NCI-H1694 (cell line): Measurements from ENCODE around the gene ZNF732.
"Not testable (repeated sequence)": the region's sequence is repeated elsewhere in the genome, so short reads cannot be mapped to it uniquely, and the experiment has no call there.

Experiments used
- DNase-seq: peaks from one replicate; lab custom pipeline; 2025; lab: John Stamatoyannopoulos, UW

Gene ZNF732

DNA sequence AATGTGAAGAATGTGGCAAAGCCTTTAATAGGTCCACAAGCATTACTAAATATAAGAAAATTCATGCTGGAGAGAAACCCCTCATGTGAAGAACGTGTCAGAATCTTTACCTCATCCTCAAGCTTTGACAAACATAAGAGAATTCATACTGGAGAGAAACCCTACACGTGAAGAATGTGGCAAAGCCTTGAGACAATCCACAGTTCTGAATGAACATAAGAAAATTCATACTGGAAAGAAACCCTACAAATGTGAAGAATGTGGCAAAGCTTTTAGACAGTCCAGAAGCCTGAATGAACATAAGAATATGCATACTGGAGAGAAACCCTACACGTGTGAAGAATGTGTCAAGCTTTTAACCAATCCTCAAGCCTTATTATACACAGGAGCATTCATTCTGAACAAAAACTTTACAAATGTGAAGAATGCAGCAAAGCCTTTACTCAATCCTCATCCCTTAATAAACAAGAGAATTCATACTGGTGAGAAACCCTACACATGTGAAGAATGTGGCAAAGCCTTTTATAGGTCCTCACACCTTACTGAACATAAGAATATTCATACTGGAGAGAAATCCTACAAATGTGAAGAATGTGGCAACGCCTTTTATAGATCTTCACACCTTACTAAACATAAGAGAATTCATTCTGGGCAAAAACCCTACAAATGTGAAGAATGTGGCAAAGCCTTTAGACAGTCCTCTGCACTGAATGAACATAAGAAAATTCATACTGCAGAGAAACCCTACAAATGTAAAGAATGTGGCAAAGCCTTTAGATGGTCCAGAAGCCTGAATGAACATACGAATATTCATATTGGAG, 51.1 kb downstream of the ZNF732 start:
- no peak for DNase-seq

DNA sequence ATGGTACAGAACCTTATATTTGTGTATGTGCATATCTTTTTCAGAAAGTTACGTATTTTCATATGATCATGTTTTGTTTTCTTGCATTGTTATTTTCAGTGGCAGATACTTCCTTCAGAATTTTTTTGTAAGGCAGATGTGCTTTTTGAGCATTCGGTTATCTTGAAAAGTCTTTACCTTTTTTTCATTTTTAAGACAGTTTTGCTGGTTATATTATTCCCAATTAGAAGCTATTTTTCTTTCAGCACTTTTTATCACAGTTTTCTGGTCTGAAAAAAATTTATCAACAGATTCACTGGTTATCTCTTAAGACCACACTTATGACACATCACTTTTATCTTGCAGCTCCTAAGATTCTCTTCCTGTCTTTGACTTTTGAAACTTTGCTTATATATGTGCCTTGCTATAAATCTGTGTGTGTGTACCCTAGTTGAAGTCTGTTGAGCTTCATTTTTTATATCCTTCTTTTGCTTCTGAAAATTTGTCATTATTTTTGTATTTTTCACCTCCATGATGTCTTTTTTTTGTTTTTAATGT, 53.1 kb downstream of the ZNF732 start:
- DNase-seq: no peak

DNA sequence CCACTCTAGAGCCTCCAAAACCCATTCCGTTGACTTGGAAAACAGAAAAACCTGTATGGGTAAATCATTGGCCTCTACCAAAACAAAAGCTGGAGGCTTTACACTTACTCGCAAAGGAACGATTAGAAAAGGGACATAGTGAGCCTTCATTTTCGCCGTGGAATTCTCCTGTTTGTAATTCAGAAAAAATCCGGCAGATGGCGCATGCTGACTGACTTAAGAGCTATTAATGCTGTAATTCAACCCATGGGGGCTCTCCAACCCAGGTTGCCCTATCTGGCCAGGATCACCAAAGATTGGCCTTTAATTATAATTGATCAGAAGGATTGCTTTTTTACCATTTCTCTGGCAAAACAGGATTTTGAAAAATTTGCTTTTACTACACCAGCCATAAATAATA, 60.8 kb downstream of the ZNF732 start:
- DNase-seq: peak; percentile 45

DNA sequence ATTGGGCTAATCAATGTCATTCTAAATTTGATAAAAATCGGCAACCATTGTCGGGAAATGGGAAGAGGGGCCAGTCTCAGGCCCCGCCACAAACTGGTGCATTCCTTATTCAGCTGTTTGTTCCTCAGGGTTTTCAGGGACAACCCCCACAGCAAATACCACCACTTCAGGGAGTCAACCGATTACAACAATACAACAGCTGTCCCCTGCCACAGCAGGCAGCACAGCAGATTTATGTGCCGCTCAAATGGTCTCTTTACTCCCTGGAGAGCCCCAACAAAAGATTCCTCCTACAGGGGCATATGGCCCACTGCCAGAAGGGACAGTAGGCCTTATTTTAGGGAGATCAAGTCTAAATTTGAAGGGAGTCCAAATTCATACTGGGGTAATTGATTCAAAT, 61.8 kb downstream of the ZNF732 start:
- DNase-seq: no peak

DNA sequence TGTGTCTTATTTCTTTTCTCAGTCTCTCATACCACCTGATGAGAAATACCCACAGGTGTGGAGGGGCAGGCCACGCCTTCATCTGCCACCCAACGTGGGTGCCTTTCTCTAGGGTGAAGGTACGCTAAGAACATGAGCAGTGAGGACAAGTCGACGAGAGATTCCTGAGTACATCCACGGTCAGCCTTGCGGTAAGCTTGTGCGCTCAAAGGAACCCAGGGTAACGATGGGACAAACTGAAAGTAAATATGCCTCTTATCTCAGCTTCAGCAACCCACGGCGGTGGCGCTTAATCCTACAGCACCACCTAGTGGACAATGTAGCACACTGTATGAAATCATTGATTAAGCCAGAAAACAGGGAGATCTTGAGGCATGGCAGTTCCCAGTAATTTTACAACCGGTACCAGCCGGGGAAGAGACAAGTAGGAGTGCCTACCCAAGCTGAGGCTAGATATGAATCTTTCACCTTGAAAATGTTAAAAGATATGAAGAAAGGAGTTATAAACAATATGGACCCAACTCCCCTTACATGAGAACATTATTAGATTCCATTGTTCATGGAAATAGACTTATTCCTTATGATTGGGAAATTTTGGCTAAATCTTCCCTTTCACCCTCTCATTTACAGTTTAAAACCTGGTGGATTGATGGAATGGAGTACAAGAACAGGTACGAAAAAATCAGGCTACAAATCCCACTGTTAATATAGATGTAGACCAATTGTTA, 63.0 kb downstream of the ZNF732 start:
- DNase-seq: peak; percentile 62

DNA sequence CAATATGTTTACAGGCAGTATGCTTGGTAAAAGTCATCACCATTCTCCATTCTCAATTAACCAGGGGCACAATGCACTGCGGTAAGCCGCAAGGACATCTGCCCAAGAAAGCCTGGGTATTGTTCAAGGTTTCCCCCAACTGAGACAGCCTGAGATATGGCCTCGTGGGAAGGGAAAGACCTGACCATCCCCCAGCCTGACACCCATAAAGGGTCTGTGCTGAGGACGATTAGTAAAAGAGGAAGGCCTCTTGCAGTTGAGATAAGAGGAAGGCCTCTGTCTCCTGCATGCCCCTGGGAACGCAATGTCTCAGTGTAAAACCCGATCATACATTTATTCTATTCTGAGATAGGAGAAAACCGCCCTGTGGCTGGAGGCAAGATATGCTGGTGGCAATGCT, 63.9 kb downstream of the ZNF732 start:
- not testable (repeated sequence) for DNase-seq

DNA sequence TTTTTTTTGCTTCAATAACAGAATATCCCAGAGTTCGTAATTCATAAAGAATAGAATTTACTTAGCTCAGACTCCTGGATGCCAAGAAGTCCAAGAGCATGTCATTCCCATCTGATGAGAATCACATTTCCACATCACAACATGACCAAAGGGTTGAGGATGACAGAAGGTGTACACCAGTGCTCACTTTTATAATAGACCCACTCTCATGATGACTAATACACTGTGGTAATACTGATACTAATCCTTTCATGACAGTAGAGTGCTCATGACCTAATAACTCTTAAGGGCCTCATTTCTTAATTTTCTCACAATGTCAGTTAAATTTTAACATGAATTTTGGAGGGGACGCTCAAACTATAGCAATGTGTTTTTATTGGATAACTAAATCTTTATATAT, 69.2 kb downstream of the ZNF732 start:
- DNase-seq: no peak

DNA sequence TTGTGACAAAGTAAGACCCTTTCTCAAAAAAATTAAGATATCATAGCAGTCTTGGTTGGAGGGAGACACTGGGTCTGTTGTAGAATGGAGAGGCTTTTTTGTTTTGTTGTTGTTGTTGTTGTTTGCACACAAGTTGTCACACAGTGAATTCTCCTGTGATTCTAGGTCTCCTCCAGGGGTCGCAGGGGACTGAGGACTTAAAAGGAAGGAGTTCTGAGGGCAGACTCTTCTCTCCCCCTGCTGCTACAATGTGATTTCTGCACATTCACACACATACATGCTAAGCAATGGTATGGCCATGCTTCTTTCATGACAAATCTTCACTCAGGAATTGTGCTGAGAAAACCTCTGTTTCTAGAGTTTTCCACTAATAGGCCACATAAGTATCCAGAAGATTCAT, 71.1 kb downstream of the ZNF732 start:
- no peak for DNase-seq

DNA sequence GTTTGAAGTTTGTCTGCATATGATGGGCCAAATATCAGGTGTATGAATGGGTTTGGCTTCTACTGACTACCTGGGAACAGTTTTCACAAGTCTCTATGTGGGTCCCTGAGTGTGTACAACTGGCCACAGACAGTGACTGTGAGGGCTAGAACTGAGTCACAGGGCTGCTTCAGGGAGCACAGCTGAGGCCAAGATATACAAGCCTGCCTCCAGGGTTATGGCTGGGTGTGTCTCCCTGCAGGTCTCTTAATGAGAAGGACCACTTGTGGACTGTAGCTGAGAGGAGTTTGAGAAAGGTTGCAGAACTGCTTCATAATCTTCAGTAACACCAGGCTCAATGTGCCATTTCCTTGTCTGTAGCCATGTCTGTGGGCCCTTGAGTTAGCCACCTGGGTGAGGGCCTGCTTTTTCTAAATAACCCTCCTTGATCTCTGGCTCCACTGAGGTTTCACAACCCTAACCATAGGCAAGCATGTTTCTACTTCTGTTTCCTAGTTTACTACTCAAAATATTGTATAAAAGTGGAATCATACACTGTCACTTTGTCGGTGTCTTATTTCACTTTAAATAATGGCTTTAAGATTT, 81.3 kb downstream of the ZNF732 start:
- DNase-seq: no peak
